Mucosa of rectum (tissue), 2 donors: ENCODE results near the gene PTDSS2.

Source experiments
- H3K27ac ChIP-seq, 2 donors: one replicate each; pipeline ENCODE4 v1.7.0; 2013; ENCODE audit warnings: inconsistent platforms in 2 of 2, low read depth in 2 of 2, low read length in 2 of 2
- H3K27me3 ChIP-seq, 2 donors: one replicate each; pipeline ENCODE4 v1.7.0; 2013; ENCODE audit warnings: low read length in 2 of 2; ENCODE audit not compliant: control insufficient read depth in 2 of 2, insufficient read depth in 2 of 2
- H3K36me3 ChIP-seq, 2 donors: one replicate each; pipeline ENCODE4 v1.7.0; 2013; ENCODE audit warnings: low read length in 2 of 2; ENCODE audit not compliant: control insufficient read depth in 2 of 2, insufficient read depth in 2 of 2
- H3K4me1 ChIP-seq, 2 donors: one replicate each; pipeline ENCODE4 v1.7.0; 2013; ENCODE audit warnings: low read length in 2 of 2, mild to moderate bottlenecking in 1 of 2; ENCODE audit not compliant: control insufficient read depth in 2 of 2, insufficient read depth in 2 of 2
- H3K4me3 ChIP-seq, 2 donors: one replicate each; pipeline ENCODE4 v1.7.0; 2013; ENCODE audit warnings: low read length in 2 of 2
- H3K9ac ChIP-seq, 2 donors: one replicate each; pipeline ENCODE4 v1.7.0; 2013; ENCODE audit warnings: low read length in 2 of 2, low read depth in 1 of 2, mild to moderate bottlenecking in 1 of 2
- H3K9me3 ChIP-seq, 2 donors: one replicate each; pipeline ENCODE4 v1.7.0; 2013; ENCODE audit warnings: low read length in 2 of 2; ENCODE audit not compliant: control insufficient read depth in 2 of 2
- donor health status: healthy.
- donor health status: Normal muscosa, but diverticular disease.

PTDSS2 gene

DNA sequence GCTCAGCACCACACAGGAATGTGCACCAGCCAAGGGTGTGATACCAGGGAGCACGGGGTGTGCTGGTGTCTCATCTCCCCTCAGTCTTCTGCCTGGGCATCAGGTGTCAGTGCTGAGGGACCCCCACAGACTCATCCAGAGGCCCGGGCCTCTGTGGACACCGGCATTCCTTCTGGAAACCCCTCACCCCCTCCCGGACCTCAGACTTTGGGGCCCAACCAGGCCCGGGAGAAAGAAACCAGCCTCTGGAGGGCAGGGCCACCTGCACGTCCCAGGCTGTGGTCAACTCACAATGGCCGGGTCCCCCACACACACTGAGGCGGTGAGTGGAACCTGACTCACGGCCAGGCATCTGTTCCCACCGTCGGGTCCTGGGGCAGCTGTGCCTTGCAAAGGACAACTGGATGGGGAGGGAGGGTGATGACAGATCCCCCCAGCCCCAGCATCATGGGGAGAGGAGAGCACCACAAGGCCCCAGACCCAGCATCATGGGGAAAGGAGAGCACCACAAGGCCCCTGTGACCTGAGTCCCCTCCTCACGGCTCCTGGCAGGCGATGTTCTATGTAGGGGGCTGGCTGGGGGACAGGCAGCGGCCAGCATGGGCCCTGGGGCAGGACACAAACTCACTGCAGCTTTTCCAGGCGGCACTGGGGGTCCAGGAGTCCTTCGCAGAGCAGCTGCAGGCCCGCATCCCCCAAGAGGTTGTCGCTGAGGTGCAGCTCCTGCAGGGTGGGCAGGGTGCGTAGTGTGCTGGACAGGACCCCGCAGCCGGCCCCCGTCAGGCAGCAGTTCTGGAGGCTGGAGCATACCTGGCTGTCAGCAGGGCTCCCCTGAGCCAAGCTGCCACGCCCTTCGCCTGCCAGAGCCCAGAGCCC is 49.4 kb downstream of the PTDSS2 start:
- peaks cover 9% of the 10 kb centered on the region in 2 donors for H3K4me1 ChIP-seq

GRCh38 chr11:501001-501682 is 51.1 kb downstream of the PTDSS2 start:
- H3K4me1 ChIP-seq, result peaks cover 24 to 25% of the 10 kb centered on the region in 2 donors
- H3K27ac ChIP-seq, result no peak overlapping the region
- peaks cover 37 to 48% of the 10 kb centered on the region in 2 donors for H3K36me3 ChIP-seq
- no peak overlapping the region for H3K9ac ChIP-seq
- no peaks in the 10 kb centered on the region for H3K9me3 ChIP-seq
- no peaks in the 10 kb centered on the region for H3K27me3 ChIP-seq
- H3K4me3 ChIP-seq, result no peak overlapping the region

More for the DNA sequence above, 49.4 kb downstream of the PTDSS2 start:
- no peak overlapping the region for H3K9ac ChIP-seq
- no peaks in the 10 kb centered on the region for H3K9me3 ChIP-seq
- peaks cover 50 to 56% of the 10 kb centered on the region in 2 donors for H3K36me3 ChIP-seq
- no peaks in the 10 kb centered on the region for H3K27me3 ChIP-seq
- no peak overlapping the region for H3K27ac ChIP-seq
- H3K4me3 ChIP-seq, result no peak overlapping the region

DNA sequence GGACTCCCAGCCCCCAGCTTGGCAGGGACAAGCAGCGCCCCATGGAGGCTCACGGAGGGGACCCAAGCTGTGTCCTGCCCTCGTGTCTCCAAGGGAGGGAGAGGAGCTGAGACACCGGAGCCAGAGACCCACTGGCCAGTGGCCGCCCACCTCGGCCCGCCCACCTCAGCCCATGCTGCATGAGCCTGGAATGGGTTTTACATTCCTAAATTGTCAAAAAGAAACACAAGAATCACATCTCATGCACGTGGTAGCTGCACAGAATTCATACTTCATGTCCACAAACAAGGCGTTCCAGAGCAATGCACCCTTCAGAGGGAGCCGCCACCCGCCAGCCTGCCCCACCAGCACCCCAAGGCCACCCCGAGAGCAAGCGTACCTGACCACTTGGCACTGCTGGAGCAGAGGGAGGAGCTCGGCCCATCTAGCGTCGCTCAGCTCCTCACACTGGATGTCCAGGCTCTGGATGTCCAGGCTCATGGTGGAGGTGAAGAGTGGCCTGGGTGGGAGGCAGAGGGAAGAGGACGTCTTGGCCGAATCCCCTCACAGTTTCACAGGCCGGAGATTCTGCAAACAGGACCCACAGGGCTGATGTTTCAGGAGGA is 51.7 kb downstream of the PTDSS2 start:
- H3K4me3 ChIP-seq, result no peak overlapping the region
- no peaks in the 10 kb centered on the region for H3K9me3 ChIP-seq
- peaks cover 26 to 27% of the 10 kb centered on the region in 2 donors for H3K4me1 ChIP-seq
- peaks cover 37 to 47% of the 10 kb centered on the region in 2 donors for H3K36me3 ChIP-seq
- H3K27ac ChIP-seq, result no peak overlapping the region
- no peak overlapping the region for H3K9ac ChIP-seq
- no peaks in the 10 kb centered on the region for H3K27me3 ChIP-seq

- Histone ChIP-seq H3K27ac (no peak overlapping the region), H3K4me1 (peaks cover 26 to 30% of the 10 kb centered on the region in 2 donors), H3K27me3 (no peaks in the 10 kb centered on the region), H3K4me3 (no peak overlapping the region), H3K36me3 (peaks cover 29 to 39% of the 10 kb centered on the region in 2 donors), H3K9me3 (no peaks in the 10 kb centered on the region), H3K9ac (no peak overlapping the region)
These were observed 52.5 kb downstream of the PTDSS2 start for GRCh38 chr11:502288-503178.

- H3K9ac ChIP-seq, result peak overlapping the region; percentile 38 to 63
These were observed 53.3 kb downstream of the PTDSS2 start for GRCh38 chr11:503179-503981.

GRCh38 chr11:504053-504993 is 54.2 kb downstream of the PTDSS2 start:
- Histone ChIP-seq H3K27ac (peak overlapping the region; percentile 52 to 68), H3K9ac (peak overlapping the region; percentile 38 to 63), H3K27me3 (no peaks in the 10 kb centered on the region), H3K36me3 (peaks cover 12 to 25% of the 10 kb centered on the region in 2 donors), H3K9me3 (no peaks in the 10 kb centered on the region), H3K4me1 (peaks cover 26 to 33% of the 10 kb centered on the region in 2 donors), H3K4me3 (peak overlapping the region; percentile 59 to 65)

More at GRCh38 chr11:503179-503981, 53.3 kb downstream of the PTDSS2 start:
- no peaks in the 10 kb centered on the region for H3K27me3 ChIP-seq
- peak overlapping the region; percentile 51 to 59 for H3K4me3 ChIP-seq
- peaks cover 26 to 33% of the 10 kb centered on the region in 2 donors for H3K4me1 ChIP-seq
- H3K36me3 ChIP-seq, result peaks cover 21 to 31% of the 10 kb centered on the region in 2 donors
- peak overlapping the region; percentile 48 to 68 for H3K27ac ChIP-seq
- H3K9me3 ChIP-seq, result no peaks in the 10 kb centered on the region

DNA sequence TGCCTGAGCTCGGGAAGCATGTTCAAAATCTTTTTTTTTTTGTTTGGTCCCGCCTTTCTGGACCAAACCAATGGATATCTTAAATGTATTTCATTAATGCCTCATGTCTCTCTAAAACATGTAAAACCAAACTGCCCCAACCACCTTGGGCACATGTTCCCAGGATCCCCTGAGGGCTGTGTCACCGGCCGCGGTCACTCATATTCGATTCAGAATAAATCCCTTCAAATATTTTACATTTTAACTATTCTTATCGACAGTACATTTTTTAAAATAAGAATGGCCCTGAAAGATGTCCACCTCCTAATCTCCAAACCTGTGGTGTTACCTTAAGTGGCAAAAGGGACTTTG is 54.9 kb downstream of the PTDSS2 start:
- Histone ChIP-seq H3K9ac (peak overlapping the region in 1 of 2 donors; percentile 63), H3K4me1 (peaks cover 26 to 33% of the 10 kb centered on the region in 2 donors), H3K9me3 (no peaks in the 10 kb centered on the region), H3K36me3 (peaks cover 7 to 20% of the 10 kb centered on the region in 2 donors), H3K27ac (peak overlapping the region in 1 of 2 donors; percentile 68), H3K27me3 (no peaks in the 10 kb centered on the region), H3K4me3 (peak overlapping the region; percentile 59 to 91)

GRCh38 chr11:506238-506994 is 56.3 kb downstream of the PTDSS2 start:
- Histone ChIP-seq H3K36me3 (peaks cover 0 to 9% of the 10 kb centered on the region in 2 donors), H3K27me3 (no peaks in the 10 kb centered on the region), H3K4me1 (peaks cover 26 to 33% of the 10 kb centered on the region in 2 donors), H3K27ac (peak overlapping the region; percentile 100), H3K9ac (peak overlapping the region; percentile 96 to 100), H3K4me3 (peak overlapping the region; percentile 91 to 96), H3K9me3 (no peaks in the 10 kb centered on the region)
